Ishikawa (cell line): Measurements from ENCODE around the gene DUSP14.

Experiments used
- CEBPB ChIP-seq: IDR thresholded peaks from 2 replicates; pipeline ENCODE4 v1.6.1; 2012
- RAD21 ChIP-seq: IDR thresholded peaks from 2 replicates; pipeline ENCODE4 v1.6.1; 2012; ENCODE audit warnings: low read depth
- TAF1 ChIP-seq: IDR thresholded peaks from 2 replicates; pipeline ENCODE4 v1.6.1; 2012; ENCODE audit warnings: low read depth, mild to moderate bottlenecking
- TCF12 ChIP-seq: IDR thresholded peaks from 2 replicates; pipeline ENCODE4 v1.6.1; 2012; ENCODE audit warnings: low read depth
- USF1 ChIP-seq: IDR thresholded peaks from 2 replicates; pipeline ENCODE4 v1.6.1; 2012
- YY1 ChIP-seq: IDR thresholded peaks from 2 replicates; pipeline ENCODE4 v1.6.1; 2012; ENCODE audit warnings: low read depth
- ZBTB7A ChIP-seq: IDR thresholded peaks from 2 replicates; pipeline ENCODE4 v1.6.1; 2012; ENCODE audit warnings: low read depth

- TF ChIP-seq USF1 (no peak), TAF1 (no peak), ZBTB7A (no peak), TCF12 (no peak), RAD21 (no peak), YY1 (no peak), CEBPB (no peak)
Measured at GRCh38 chr17:37490638-37491614, 1.2 kb downstream of the DUSP14 start.
